Spleen (tissue), 11 donors: Measurements from ENCODE around the gene SLC25A40. TPM values are rescaled to one million over a fixed set of nuclear protein-coding genes. Genes with fewer than 3 reads are reported as not detected.
"Not testable (repeated sequence)": the region's sequence is repeated elsewhere in the genome, so short reads cannot be mapped to it uniquely, and the experiment has no call there.

ENCODE experiments used
- DNase-seq: peaks from one replicate; pipeline ENCODE4 v3.0.0-alpha.2; 2020
- H3K27ac ChIP-seq, 8 donors: fragments of 200-600 bp; sonication (generic) in 7 of 8; 1 replicate in 4 of 8; 2 replicates in 4 of 8; pipeline versions ENCODE4 v1.5.0 to v1.8.0; 2016 to 2021; ENCODE audit warnings: inconsistent platforms in 4 of 8, mild to moderate bottlenecking in 4 of 8, moderate library complexity in 1 of 8
- H3K27me3 ChIP-seq, 7 donors: fragments of 200-600 bp; sonication (generic) in 6 of 7; replicated peaks in 1 of 7; 1 replicate in 4 of 7; 2 replicates in 3 of 7; pipeline versions ENCODE4 v1.5.0 to v1.8.0; 2016 to 2021; ENCODE audit warnings: inconsistent platforms in 3 of 7, mild to moderate bottlenecking in 1 of 7
- H3K36me3 ChIP-seq, 6 donors: fragments of 200-600 bp; sonication (generic) in 5 of 6; 1 replicate in 4 of 6; 2 replicates in 2 of 6; pipeline versions ENCODE4 v1.5.0 to v1.8.0; 2016 to 2021; ENCODE audit warnings: inconsistent platforms in 2 of 6
- H3K4me1 ChIP-seq, 6 donors: fragments of 200-600 bp; sonication (generic) in 5 of 6; 1 replicate in 3 of 6; 2 replicates in 3 of 6; pipeline versions ENCODE4 v1.5.0 to v1.8.0; 2016 to 2021; ENCODE audit warnings: inconsistent platforms in 3 of 6
- H3K4me3 ChIP-seq, 8 donors: fragments of 200-600 bp; sonication (generic) in 7 of 8; 1 replicate in 4 of 8; 2 replicates in 4 of 8; pipeline versions ENCODE4 v1.5.0 to v1.8.0; 2016 to 2021; ENCODE audit warnings: inconsistent platforms in 4 of 8, mild to moderate bottlenecking in 4 of 8, moderate library complexity in 2 of 8
- H3K9me3 ChIP-seq, 8 donors: fragments of 200-600 bp; sonication (generic) in 7 of 8; 1 replicate in 4 of 8; 2 replicates in 4 of 8; pipeline versions ENCODE4 v1.5.0 to v1.8.0; 2016 to 2021; ENCODE audit warnings: inconsistent platforms in 4 of 8
- CTCF ChIP-seq, 11 experiments: fragments of 200-600 bp in 7 of 11; fragments of 450-650 bp in 4 of 11; sonication (generic) in 4 of 11; IDR thresholded peaks in 8 of 11; conservative IDR thresholded peaks in 3 of 11; 1 replicate in 7 of 11; 2 replicates in 4 of 11; pipeline versions ENCODE4 v1.4.0 to v1.8.0; 2016 to 2021; ENCODE audit warnings: antibody characterized with exemption in 11 of 11, inconsistent platforms in 4 of 11, mild to moderate bottlenecking in 1 of 11
- POLR2A ChIP-seq, 3 donors: fragments of 450-650 bp; IDR thresholded peaks; one replicate each; pipeline ENCODE4 v1.5.1; 2017; ENCODE audit warnings: antibody characterized with exemption in 3 of 3, mild to moderate bottlenecking in 1 of 3
- POLR2AphosphoS5 ChIP-seq, 3 donors: sonication (generic); formaldehyde crosslinking; IDR thresholded peaks; one replicate each; pipeline ENCODE4 v1.5.1; 2017; ENCODE audit warnings: antibody characterized with exemption in 3 of 3
- WGBS, 5 donors: extraction: QIAGEN DNeasy Blood & Tissue Kit in 3 of 5; methylation state at CpG; one replicate each; pipeline versions ENCODE4 v1.1.5 to v1.1.7; 2013 to 2018; 5-methylcytosine and 5-hydroxymethylcytosine counted together
- intact Hi-C: fragments of 100-400 bp; cut with DNase I; formaldehyde crosslinking; loops from one replicate; pipeline ENCODE4 v1.15.0; 2023; ENCODE audit warnings: low total_unique reads
- polyA plus RNA-seq, 3 donors: library from polyadenylated mRNA; stranded (reverse); fragments of 200-250 nt; gene quantifications; one replicate each; pipeline ENCODE4 v1.2.1, GENCODE V29; 2013
- total RNA-seq, 7 donors: library from RNA; depleted of rRNA in 3 of 7; stranded (reverse); fragments of >200 nt in 3 of 7; fragmentation: NEBNext Ultra II Directional in 4 of 7; extraction: Animal tissue kit (Norgen Biotek cat#: 25700) in 4 of 7; gene quantifications; one replicate each; pipeline versions ENCODE4 v1.1.0 to v1.2.1, GENCODE V29; 2016 to 2021
- donor health status: healthy with polysubstance abuse.
- donor health status: DM: no; HTN: no; CAD: no; lungs with moderate emphysema.
- donor health status: DM: no; HTN: no; CAD: no.
- donor health status: Bipolar disorder and iron deficiency.
- donor health status: healthy.
- donor health status: DM: no; HTN: no; CAD: no.
- donor health status: DM: yes; HTN: yes; CAD: no.

Gene SLC25A40
- total and polyA plus RNA-seq, 10 donors, result 6.2 to 102 (median 40.3) TPM

- Histone ChIP-seq H3K4me1 (peaks cover 20 to 73% (median 41%) of the 10 kb centered on the region in 6 donors), H3K27ac (peak overlapping the region; percentile 83 to 97 (median 96)), H3K27me3 (no peaks in the 10 kb centered on the region), H3K36me3 (peaks cover 0 to 23% (median 0%) of the 10 kb centered on the region in 6 donors), H3K4me3 (peak overlapping the region; percentile 74 to 85 (median 82)), H3K9me3 (peaks cover 0 to 19% (median 10%) of the 10 kb centered on the region in 8 donors)
- intact Hi-C loops, result no loop called here
- 1 to 2% (median 1%) methylated on average over 25 to 35 of the region's 35 CpGs for WGBS, 5 donors
- DNase-seq, result peak; percentile 92
- TF ChIP-seq POLR2A (IDR thresholded peaks at IDR 0.05), result no peak
These were observed 765 bp downstream of the SLC25A40 start for GRCh38 chr7:87875151-87876039.

- intact Hi-C loops, result no loop called here
- 14 to 35% (median 19%) methylated on average over 4 of the region's 4 CpGs for WGBS, 5 donors
These were observed 2.1 kb downstream of the SLC25A40 start for GRCh38 chr7:87874066-87874465.

GRCh38 chr7:87873328-87873727 is 2.8 kb downstream of the SLC25A40 start:
- H3K27me3 ChIP-seq, intact Hi-C loops: not testable (repeated sequence)
- Histone ChIP-seq H3K4me1 (peaks cover 20 to 63% (median 33%) of the 10 kb centered on the region in 6 donors), H3K36me3 (peaks cover 0 to 24% (median 0%) of the 10 kb centered on the region in 6 donors), H3K27ac (peak overlapping the region; percentile 22 to 97 (median 96)), H3K4me3 (peak overlapping the region in 2 of 8 donors; percentile 82 to 85), H3K9me3 (peaks cover 0 to 25% (median 12%) of the 10 kb centered on the region in 8 donors)
- peak; percentile 73 for DNase-seq
- 68 to 98% (median 84%) methylated on average over 10 of the region's 10 CpGs for WGBS, 5 donors

More at GRCh38 chr7:87874066-87874465, 2.1 kb downstream of the SLC25A40 start:
- Histone ChIP-seq H3K4me1 (peaks cover 20 to 70% (median 41%) of the 10 kb centered on the region in 6 donors), H3K4me3 (peak overlapping the region in 3 of 8 donors; percentile 82 to 85 (median 85)), H3K9me3 (peaks cover 0 to 25% (median 12%) of the 10 kb centered on the region in 8 donors), H3K36me3 (peaks cover 0 to 20% (median 0%) of the 10 kb centered on the region in 6 donors), H3K27me3 (no peaks in the 10 kb centered on the region), H3K27ac (peak overlapping the region; percentile 22 to 97 (median 96))
- peak in 1 of 3 donors; percentile 34 for TF ChIP-seq POLR2AphosphoS5 (IDR thresholded peaks at IDR 0.05)
- no peak for TF ChIP-seq CTCF (IDR thresholded peaks at IDR 0.05 in 8 of 11, conservative IDR thresholded peaks at IDR 0.05 in 3 of 11)
- no peak for DNase-seq

GRCh38 chr7:87872346-87872745 is 3.8 kb downstream of the SLC25A40 start:
- no peak for DNase-seq
- intact Hi-C loops, result no loop called here
- 87 to 97% (median 92%) methylated on average over 5 of the region's 5 CpGs for WGBS, 5 donors

More at GRCh38 chr7:87872346-87872745, 3.8 kb downstream of the SLC25A40 start:
- Histone ChIP-seq H3K4me3 (no peak overlapping the region), H3K9me3 (peaks cover 0 to 32% (median 18%) of the 10 kb centered on the region in 8 donors), H3K27me3 (no peaks in the 10 kb centered on the region), H3K36me3 (peaks cover 0 to 33% (median 0%) of the 10 kb centered on the region in 6 donors), H3K27ac (peak overlapping the region in 4 of 8 donors; percentile 24 to 97 (median 96)), H3K4me1 (peaks cover 16 to 53% (median 23%) of the 10 kb centered on the region in 6 donors)
- TF ChIP-seq POLR2A (IDR thresholded peaks at IDR 0.05) (no peak), CTCF (IDR thresholded peaks at IDR 0.05 in 8 of 11, conservative IDR thresholded peaks at IDR 0.05 in 3 of 11) (no peak), POLR2AphosphoS5 (IDR thresholded peaks at IDR 0.05) (no peak)
